A673 (cell line): ENCODE results near the gene COQ3. TPM values are rescaled to one million over a fixed set of nuclear protein-coding genes. Genes with fewer than 3 reads are reported as not detected.

Experiments
- BruUV-seq: library from RNA; stranded (reverse); fragments of 400-500 nt; replicated peaks from 2 replicates; lab custom pipeline; 2021; lab: Mats Ljungman, UMichigan
- CTCF ChIA-PET: fragments of 300-600 bp; sonication (Branson Sonifier 250); formaldehyde crosslinking; loops from one replicate; lab custom pipeline; 2022; ENCODE audit warnings: antibody characterized with exemption; lab: Charles Lee
- POLR2A ChIA-PET: fragments of 300-600 bp; sonication (Branson Sonifier 250); formaldehyde crosslinking; loops from one replicate; lab custom pipeline; 2022; ENCODE audit warnings: antibody characterized with exemption; ENCODE audit not compliant: low non-redundant PET; lab: Charles Lee
- DNase-seq: peaks from one replicate; pipeline ENCODE4 v3.0.0-alpha.2; 2015; ENCODE audit warnings: low spot score
- H3K27ac ChIP-seq: fragments of 200-600 bp; sonication (generic); 2 replicates; pipeline ENCODE4 v1.5.1; 2016; ENCODE audit warnings: mixed run types, low read depth, mild to moderate bottlenecking, mixed read lengths, antibody characterized with exemption, low read length; ENCODE audit not compliant: poor library complexity, severe bottlenecking
- H3K27me3 ChIP-seq: fragments of 200-600 bp; sonication (generic); replicated peaks from 2 replicates; pipeline ENCODE4 v1.6.1; 2017; ENCODE audit warnings: mixed run types, low read depth, mild to moderate bottlenecking, mixed read lengths, antibody characterized with exemption, low read length; ENCODE audit not compliant: insufficient read depth, poor library complexity
- H3K36me3 ChIP-seq: fragments of 200-600 bp; sonication (generic); 2 replicates; pipeline ENCODE4 v1.6.1; 2016; ENCODE audit warnings: mixed run types, mild to moderate bottlenecking, mixed read lengths, antibody characterized with exemption, low read length; ENCODE audit not compliant: insufficient read depth, poor library complexity, severe bottlenecking
- H3K4me1 ChIP-seq: fragments of 200-600 bp; sonication (generic); 2 replicates; pipeline ENCODE4 v1.6.1; 2017; ENCODE audit warnings: mixed run types, mild to moderate bottlenecking, mixed read lengths, antibody characterized with exemption, low read length; ENCODE audit not compliant: insufficient read depth, poor library complexity, severe bottlenecking
- H3K4me3 ChIP-seq: fragments of 200-600 bp; sonication (generic); 2 replicates; pipeline ENCODE4 v1.5.1; 2016; ENCODE audit warnings: low read depth, mixed run types, mild to moderate bottlenecking, mixed read lengths, low read length; ENCODE audit not compliant: poor library complexity, severe bottlenecking
- H3K9me3 ChIP-seq: fragments of 200-600 bp; sonication (generic); 2 replicates; pipeline ENCODE4 v1.6.1; 2016; ENCODE audit warnings: mixed run types, low read depth, mild to moderate bottlenecking, mixed read lengths, antibody characterized with exemption, low read length; ENCODE audit not compliant: poor library complexity, severe bottlenecking
- EZH2 ChIP-seq: fragments of 200-600 bp; sonication (generic); IDR thresholded peaks from 2 replicates; pipeline ENCODE4 v1.6.1; 2017; ENCODE audit warnings: borderline replicate concordance, low read depth, mild to moderate bottlenecking, mixed read lengths, antibody characterized with exemption, low read length; ENCODE audit not compliant: poor library complexity, severe bottlenecking
- intact Hi-C: fragments of 100-400 bp; cut with micrococcal nuclease; formaldehyde crosslinking; loops from one replicate; pipeline ENCODE4 v1.10.0; 2022; ENCODE audit not compliant: unreplicated experiment
- total RNA-seq: library from RNA; stranded (reverse); gene quantifications from 2 replicates; pipeline ENCODE4 v1.2.3, GENCODE V29; 2021
- TF ChIP-seq, protein P1 (sequence below): fragments of 300-800, 200-600 bp; sonication (generic); conservative IDR thresholded peaks from 2 replicates; pipeline ENCODE4 v1.5.1; 2017; ENCODE audit warnings: low read depth, mild to moderate bottlenecking, antibody characterized with exemption, low read length, moderate library complexity, mixed read lengths

COQ3 gene
- total RNA-seq, 1 experiment from 2014 or later, result 15.9 TPM

DNA sequence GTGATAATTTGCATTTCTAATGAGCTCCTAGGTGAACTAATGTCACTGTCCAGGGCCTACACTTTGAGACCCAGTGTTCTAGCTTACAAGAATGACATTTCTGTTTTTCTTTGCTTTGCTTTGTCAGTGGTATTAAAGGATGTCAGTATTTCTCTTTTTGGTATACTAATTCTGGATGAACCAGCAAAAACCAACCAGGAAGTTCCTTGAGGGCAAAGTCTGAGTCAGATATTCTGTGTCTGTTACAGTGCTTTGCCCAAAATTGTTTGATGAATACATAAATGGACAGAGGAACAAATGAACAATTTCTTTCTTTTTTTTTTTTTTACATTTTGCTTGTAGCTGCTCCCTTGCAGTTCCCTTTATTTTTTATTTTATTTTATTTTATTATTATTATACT lies 15.4 kb downstream of the COQ3 start:
- no peak overlapping the region for H3K4me3 ChIP-seq
- H3K4me1 ChIP-seq, result no peaks in the 10 kb centered on the region
- no peaks in the 10 kb centered on the region for H3K9me3 ChIP-seq
- TF ChIP-seq EZH2, result no peak
- TF ChIP-seq, protein P1, sequence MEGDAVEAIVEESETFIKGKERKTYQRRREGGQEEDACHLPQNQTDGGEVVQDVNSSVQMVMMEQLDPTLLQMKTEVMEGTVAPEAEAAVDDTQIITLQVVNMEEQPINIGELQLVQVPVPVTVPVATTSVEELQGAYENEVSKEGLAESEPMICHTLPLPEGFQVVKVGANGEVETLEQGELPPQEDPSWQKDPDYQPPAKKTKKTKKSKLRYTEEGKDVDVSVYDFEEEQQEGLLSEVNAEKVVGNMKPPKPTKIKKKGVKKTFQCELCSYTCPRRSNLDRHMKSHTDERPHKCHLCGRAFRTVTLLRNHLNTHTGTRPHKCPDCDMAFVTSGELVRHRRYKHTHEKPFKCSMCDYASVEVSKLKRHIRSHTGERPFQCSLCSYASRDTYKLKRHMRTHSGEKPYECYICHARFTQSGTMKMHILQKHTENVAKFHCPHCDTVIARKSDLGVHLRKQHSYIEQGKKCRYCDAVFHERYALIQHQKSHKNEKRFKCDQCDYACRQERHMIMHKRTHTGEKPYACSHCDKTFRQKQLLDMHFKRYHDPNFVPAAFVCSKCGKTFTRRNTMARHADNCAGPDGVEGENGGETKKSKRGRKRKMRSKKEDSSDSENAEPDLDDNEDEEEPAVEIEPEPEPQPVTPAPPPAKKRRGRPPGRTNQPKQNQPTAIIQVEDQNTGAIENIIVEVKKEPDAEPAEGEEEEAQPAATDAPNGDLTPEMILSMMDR, result no peak
- intact Hi-C loops, result no loop called here
- no peaks in the 10 kb centered on the region for H3K27me3 ChIP-seq
- no peak for DNase-seq
- H3K27ac ChIP-seq, result no peak overlapping the region
- H3K36me3 ChIP-seq, result no peaks in the 10 kb centered on the region
- POLR2A ChIA-PET, result no interaction called here
- CTCF ChIA-PET, result no interaction called here
- no TSS peak for BruUV-seq

DNA sequence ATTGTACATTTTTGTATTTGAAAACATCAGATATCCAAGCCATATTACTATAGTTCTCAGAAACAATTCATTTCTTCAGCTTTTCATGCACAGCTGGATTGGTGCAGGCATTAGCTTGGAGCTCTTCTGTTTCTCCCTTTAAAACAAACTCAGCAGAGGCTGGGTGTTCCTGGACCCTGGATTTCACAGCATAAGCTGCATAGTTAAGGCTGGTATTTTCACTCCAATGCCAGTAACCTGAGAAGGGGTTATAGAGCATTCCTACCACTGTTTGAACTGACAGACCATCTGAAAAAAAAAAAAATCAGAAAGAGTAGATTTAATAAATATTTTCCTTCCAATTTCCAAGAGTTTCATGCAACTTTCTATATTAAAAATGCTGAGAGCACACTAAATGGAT lies 24.5 kb downstream of the COQ3 start:
- no peak overlapping the region for H3K4me3 ChIP-seq
- intact Hi-C loops, result no loop called here
- ChIA-PET CTCF (no interaction called here), POLR2A (no interaction called here)
- DNase-seq, result no peak
- no peak overlapping the region for H3K27ac ChIP-seq
- no peaks in the 10 kb centered on the region for H3K27me3 ChIP-seq
- H3K36me3 ChIP-seq, result no peaks in the 10 kb centered on the region
- TF ChIP-seq, protein P1, result no peak
- no peak for TF ChIP-seq EZH2
- BruUV-seq, result no TSS peak
- H3K4me1 ChIP-seq, result no peaks in the 10 kb centered on the region
- no peaks in the 10 kb centered on the region for H3K9me3 ChIP-seq

DNA sequence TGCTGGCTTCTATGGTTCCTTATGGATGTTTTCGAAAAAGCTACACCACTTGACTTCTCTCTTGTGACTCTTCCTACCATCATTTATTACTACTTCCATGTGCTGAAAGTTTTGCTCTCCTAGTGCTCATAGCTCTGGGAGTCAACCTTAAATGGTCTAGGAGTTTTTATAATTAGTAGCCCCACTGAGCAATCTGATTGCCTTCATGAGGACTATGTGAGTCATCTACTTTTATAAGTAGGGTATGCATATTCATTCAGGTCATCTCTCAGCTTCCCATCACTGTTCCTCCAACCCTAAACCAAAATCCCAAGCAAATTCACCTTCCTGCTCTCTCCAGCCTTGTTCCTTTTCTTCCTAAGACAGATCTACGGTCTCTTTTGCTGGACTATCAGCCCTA lies 27.1 kb downstream of the COQ3 start:
- CTCF ChIA-PET, result interaction anchor here (1.1 kb wide), 1 partner anchor 37 kb away, joined by 3 read pairs; no protein-coding TSS in a partner anchor
- Histone ChIP-seq H3K4me1 (no peaks in the 10 kb centered on the region), H3K9me3 (no peaks in the 10 kb centered on the region), H3K27me3 (no peaks in the 10 kb centered on the region), H3K4me3 (no peak overlapping the region), H3K36me3 (no peaks in the 10 kb centered on the region), H3K27ac (no peak overlapping the region)
- no peak for TF ChIP-seq EZH2
- TF ChIP-seq, protein P1, result no peak
- DNase-seq, result peak; percentile 51
- POLR2A ChIA-PET, result no interaction called here
- BruUV-seq, result no TSS peak
- intact Hi-C loops, result no loop called here
